ENCODE data around the gene HRAS. TPM values are rescaled to one million over a fixed set of nuclear protein-coding genes. Genes with fewer than 3 reads are reported as not detected.

Gene HRAS
- total and polyA plus RNA-seq, 2 of the 13 experiments (the other 11 are each of a cell fraction or from before 2014, with no cell fraction given) = 32.9 to 50.0 TPM

- TF ChIP-seq ZNF646 (CRISPR knock-in tag; IDR thresholded peaks at IDR 0.05) (no peak), ZNF230 (CRISPR knock-in tag; IDR thresholded peaks at IDR 0.05) (no peak; the same call in 1 of the 2 replicates), ZNF770 (CRISPR knock-in tag; IDR thresholded peaks at IDR 0.05) (no peak), ZNF644 (CRISPR knock-in tag; IDR thresholded peaks at IDR 0.05; ENCODE audit: low read depth) (no peak), ZFP37 (CRISPR knock-in tag; IDR thresholded peaks at IDR 0.05; ENCODE audit: borderline replicate concordance) (0 out of 2 replicates have a peak, but pooled peaks have one; percentile 49), FOXM1 (CRISPR knock-in tag; IDR thresholded peaks at IDR 0.05) (0 out of 2 replicates have a peak, but pooled peaks have one; percentile 11), ZNF18 (CRISPR knock-in tag; IDR thresholded peaks at IDR 0.05; ENCODE audit: insufficient replicate concordance) (no peak), ZNF513 (CRISPR knock-in tag; conservative IDR thresholded peaks at IDR 0.05) (0 out of 2 replicates have a peak, but pooled peaks have one; percentile 54), MED13 (CRISPR knock-in tag; IDR thresholded peaks at IDR 0.05) (peak; percentile 90), ZBTB4 (CRISPR knock-in tag; IDR thresholded peaks at IDR 0.05; ENCODE audit: borderline replicate concordance) (peak; percentile 64; the same call in 1 of the 2 replicates), THAP11 (CRISPR knock-in tag; IDR thresholded peaks at IDR 0.05) (peak; percentile 91), TRIM24 (CRISPR knock-in tag; IDR thresholded peaks at IDR 0.05) (no peak), TBX2 (CRISPR knock-in tag; IDR thresholded peaks at IDR 0.05; ENCODE audit: borderline replicate concordance) (peak; percentile 86)
These were observed 29.0 kb downstream of the HRAS start (continued) for GRCh38 chr11:506238-506994.
